ENCODE data around the gene SMIM12. TPM values are rescaled to one million over a fixed set of nuclear protein-coding genes. Genes with fewer than 3 reads are reported as not detected.
"Not testable (repeated sequence)": the region's sequence is repeated elsewhere in the genome, so short reads cannot be mapped to it uniquely, and the experiment has no call there.

Gene SMIM12
- total and polyA plus RNA-seq, 5 experiments from 2014 or later = 40.9 to 77.3 (median 59.1) TPM

- H3K36me3 Mint-ChIP-seq = peaks cover 0 to 9% (median 0%) of the 10 kb centered on the region in 3 donors
- no peaks in the 10 kb centered on the region for H3K9me3 Mint-ChIP-seq
- H3K27me3 Mint-ChIP-seq = no peaks in the 10 kb centered on the region
- peaks cover 9 to 23% (median 15%) of the 10 kb centered on the region in 4 donors for H3K4me1 Mint-ChIP-seq
- no peak overlapping the region for H3K27ac Mint-ChIP-seq
- ATAC-seq (no peak), DNase-seq (peak in 1 of 10 donors; percentile 60)
- no peak overlapping the region for H3K4me3 Mint-ChIP-seq
- POLR2A ChIA-PET = no interaction called here
Measured at GRCh38 chr1:34839526-34840305, 19.8 kb downstream of the SMIM12 start.

GRCh38 chr1:34833711-34834110, 25.8 kb downstream of the SMIM12 start:
- Mint-ChIP-seq H3K27me3 (no peaks in the 10 kb centered on the region), H3K9me3 (no peaks in the 10 kb centered on the region), H3K27ac (no peak overlapping the region), H3K4me3 (no peak overlapping the region), H3K36me3 (peaks cover 0 to 4% (median 0%) of the 10 kb centered on the region in 3 donors), H3K4me1 (peaks cover 0 to 5% (median 0%) of the 10 kb centered on the region in 4 donors)
- POLR2A ChIA-PET = no interaction called here
- ATAC-seq (no peak), DNase-seq (no peak)

GRCh38 chr1:34831721-34832246, 27.8 kb downstream of the SMIM12 start:
- H3K4me1 Mint-ChIP-seq = peaks cover 0 to 5% (median 0%) of the 10 kb centered on the region in 4 donors

GRCh38 chr1:34829250-34829649, 30.3 kb downstream of the SMIM12 start:
- peaks cover 0 to 2% (median 0%) of the 10 kb centered on the region in 9 donors for H3K9me3 Mint-ChIP-seq
- H3K27ac Mint-ChIP-seq = no peak overlapping the region
- H3K36me3 Mint-ChIP-seq = peaks cover 0 to 4% (median 0%) of the 10 kb centered on the region in 3 donors
- H3K4me1 Mint-ChIP-seq = peaks cover 0 to 5% (median 0%) of the 10 kb centered on the region in 4 donors
- no peaks in the 10 kb centered on the region for H3K27me3 Mint-ChIP-seq
- no peak for DNase-seq
- ATAC-seq = no peak
- no peak overlapping the region for H3K4me3 Mint-ChIP-seq
- POLR2A ChIA-PET = no interaction called here

More at GRCh38 chr1:34831721-34832246, 27.8 kb downstream of the SMIM12 start:
- Mint-ChIP-seq H3K4me3 (no peak overlapping the region), H3K36me3 (peaks cover 0 to 4% (median 0%) of the 10 kb centered on the region in 3 donors), H3K27me3 (no peaks in the 10 kb centered on the region), H3K27ac (no peak overlapping the region), H3K9me3 (no peaks in the 10 kb centered on the region)
- no peak for ATAC-seq
- POLR2A ChIA-PET = no interaction called here
- no peak for DNase-seq

GRCh38 chr1:34828611-34829010, 30.9 kb downstream of the SMIM12 start:
- Mint-ChIP-seq H3K36me3 (peaks cover 0 to 4% (median 0%) of the 10 kb centered on the region in 3 donors), H3K4me1 (peaks cover 0 to 6% (median 0%) of the 10 kb centered on the region in 4 donors), H3K27me3 (no peaks in the 10 kb centered on the region), H3K4me3 (no peak overlapping the region), H3K27ac (no peak overlapping the region), H3K9me3 (peaks cover 0 to 8% (median 0%) of the 10 kb centered on the region in 9 donors)
- DNase-seq (no peak), ATAC-seq (no peak)
- POLR2A ChIA-PET = no interaction called here

- Mint-ChIP-seq H3K27me3 (no peaks in the 10 kb centered on the region), H3K9me3 (peaks cover 0 to 9% (median 0%) of the 10 kb centered on the region in 9 donors)
- POLR2A ChIA-PET = no interaction called here
Measured at GRCh38 chr1:34827341-34827941, 32.1 kb downstream of the SMIM12 start.

GRCh38 chr1:34825455-34826091, 34.0 kb downstream of the SMIM12 start:
- H3K27ac Mint-ChIP-seq = no peak overlapping the region
- POLR2A ChIA-PET = no interaction called here
- H3K4me1 Mint-ChIP-seq = peaks cover 0 to 6% (median 0%) of the 10 kb centered on the region in 4 donors
- H3K27me3 Mint-ChIP-seq = no peaks in the 10 kb centered on the region
- H3K36me3 Mint-ChIP-seq = peaks cover 0 to 3% (median 0%) of the 10 kb centered on the region in 3 donors
- ATAC-seq = no peak
- H3K9me3 Mint-ChIP-seq = peaks cover 0 to 9% (median 0%) of the 10 kb centered on the region in 9 donors
- DNase-seq = no peak
- no peak overlapping the region for H3K4me3 Mint-ChIP-seq

More at GRCh38 chr1:34827341-34827941, 32.1 kb downstream of the SMIM12 start:
- DNase-seq (no peak), ATAC-seq (no peak)
- peak overlapping the region in 1 of 10 donors; percentile 54 for H3K27ac Mint-ChIP-seq
- H3K4me1 Mint-ChIP-seq = peaks cover 0 to 6% (median 0%) of the 10 kb centered on the region in 4 donors
- peaks cover 0 to 2% (median 0%) of the 10 kb centered on the region in 3 donors for H3K36me3 Mint-ChIP-seq
- H3K4me3 Mint-ChIP-seq = no peak overlapping the region

GRCh38 chr1:34824817-34825454, 34.6 kb downstream of the SMIM12 start:
- H3K36me3 Mint-ChIP-seq = peaks cover 0 to 6% (median 0%) of the 10 kb centered on the region in 3 donors
- H3K27me3 Mint-ChIP-seq = no peaks in the 10 kb centered on the region
- H3K4me3 Mint-ChIP-seq = no peak overlapping the region
- peaks cover 0 to 9% (median 0%) of the 10 kb centered on the region in 9 donors for H3K9me3 Mint-ChIP-seq
- no peak overlapping the region for H3K27ac Mint-ChIP-seq
- DNase-seq = no peak
- ATAC-seq = no peak
- H3K4me1 Mint-ChIP-seq = peaks cover 0 to 6% (median 0%) of the 10 kb centered on the region in 4 donors
- POLR2A ChIA-PET = no interaction called here

- ATAC-seq (no peak), DNase-seq (no peak)
- POLR2A ChIA-PET = no interaction called here
- H3K4me1 Mint-ChIP-seq = peaks cover 0 to 2% (median 0%) of the 10 kb centered on the region in 4 donors
- peaks cover 0 to 9% (median 0%) of the 10 kb centered on the region in 3 donors for H3K36me3 Mint-ChIP-seq
- H3K9me3 Mint-ChIP-seq = peaks cover 0 to 9% (median 0%) of the 10 kb centered on the region in 9 donors
- no peak overlapping the region for H3K4me3 Mint-ChIP-seq
- H3K27me3 Mint-ChIP-seq = peaks cover 0 to 2% (median 0%) of the 10 kb centered on the region in 5 donors
- H3K27ac Mint-ChIP-seq = no peak overlapping the region
Measured at GRCh38 chr1:34822202-34822601, 37.3 kb downstream of the SMIM12 start.

GRCh38 chr1:34818862-34819261, 40.7 kb downstream of the SMIM12 start:
- peaks cover 0 to 11% (median 0%) of the 10 kb centered on the region in 3 donors for H3K36me3 Mint-ChIP-seq
- H3K27ac Mint-ChIP-seq, H3K4me1 Mint-ChIP-seq, H3K4me3 Mint-ChIP-seq, DNase-seq, H3K27me3 Mint-ChIP-seq, ATAC-seq, H3K9me3 Mint-ChIP-seq: not testable (repeated sequence)
- POLR2A ChIA-PET = interaction anchor here (0.6 kb wide), 1 partner anchor 28 kb away, joined by 3 read pairs; no protein-coding TSS in a partner anchor

GRCh38 chr1:34816778-34817177, 42.8 kb downstream of the SMIM12 start:
- H3K36me3 Mint-ChIP-seq = peaks cover 0 to 15% (median 0%) of the 10 kb centered on the region in 3 donors

GRCh38 chr1:34816332-34816731, 43.2 kb downstream of the SMIM12 start:
- Mint-ChIP-seq H3K4me1 (peaks cover 0 to 4% (median 0%) of the 10 kb centered on the region in 4 donors), H3K27me3 (peaks cover 0 to 2% (median 0%) of the 10 kb centered on the region in 5 donors), H3K36me3 (peaks cover 0 to 12% (median 0%) of the 10 kb centered on the region in 3 donors), H3K9me3 (peaks cover 0 to under 1% (median 0%) of the 10 kb centered on the region in 9 donors), H3K27ac (no peak overlapping the region), H3K4me3 (no peak overlapping the region)
- DNase-seq (no peak), ATAC-seq (no peak)
- POLR2A ChIA-PET = no interaction called here

More at GRCh38 chr1:34816778-34817177, 42.8 kb downstream of the SMIM12 start:
- H3K27ac Mint-ChIP-seq = no peak overlapping the region
- no peak for DNase-seq
- H3K4me1 Mint-ChIP-seq = no peaks in the 10 kb centered on the region
- ATAC-seq = no peak
- peaks cover 0 to 2% (median 0%) of the 10 kb centered on the region in 5 donors for H3K27me3 Mint-ChIP-seq
- POLR2A ChIA-PET = no interaction called here
- no peak overlapping the region for H3K4me3 Mint-ChIP-seq
- H3K9me3 Mint-ChIP-seq = peaks cover 0 to 2% (median 0%) of the 10 kb centered on the region in 9 donors

Measured in naive thymus-derived CD8-positive, alpha-beta T cell (primary cell).